Esophagus muscularis mucosa (tissue), 4 donors: ENCODE measurements around the gene SLC7A1.

Experiments
- EP300 ChIP-seq: sonication (generic); formaldehyde crosslinking; IDR thresholded peaks from one replicate; pipeline ENCODE4 v1.6.1; 2017; ENCODE audit warnings: antibody characterized with exemption
- POLR2A ChIP-seq: fragments of 450-650 bp; IDR thresholded peaks from one replicate; pipeline ENCODE4 v1.6.1; 2017; ENCODE audit warnings: antibody characterized with exemption, moderate library complexity, mild to moderate bottlenecking, low read depth
- POLR2AphosphoS5 ChIP-seq, 2 donors: sonication (generic); formaldehyde crosslinking; IDR thresholded peaks; one replicate each; pipeline ENCODE4 v1.6.1; 2017; ENCODE audit warnings: antibody characterized with exemption in 2 of 2
- TF ChIP-seq, protein P1 (sequence below), 3 experiments: fragments of 200-600 bp in 2 of 3; fragments of 450-650 bp in 1 of 3; sonication (generic) in 2 of 3; IDR thresholded peaks; one replicate each; pipeline ENCODE4 v1.5.1; 2017 to 2019; ENCODE audit warnings: antibody characterized with exemption in 3 of 3, mild to moderate bottlenecking in 2 of 3, moderate library complexity in 1 of 3

- TF ChIP-seq, protein P1, sequence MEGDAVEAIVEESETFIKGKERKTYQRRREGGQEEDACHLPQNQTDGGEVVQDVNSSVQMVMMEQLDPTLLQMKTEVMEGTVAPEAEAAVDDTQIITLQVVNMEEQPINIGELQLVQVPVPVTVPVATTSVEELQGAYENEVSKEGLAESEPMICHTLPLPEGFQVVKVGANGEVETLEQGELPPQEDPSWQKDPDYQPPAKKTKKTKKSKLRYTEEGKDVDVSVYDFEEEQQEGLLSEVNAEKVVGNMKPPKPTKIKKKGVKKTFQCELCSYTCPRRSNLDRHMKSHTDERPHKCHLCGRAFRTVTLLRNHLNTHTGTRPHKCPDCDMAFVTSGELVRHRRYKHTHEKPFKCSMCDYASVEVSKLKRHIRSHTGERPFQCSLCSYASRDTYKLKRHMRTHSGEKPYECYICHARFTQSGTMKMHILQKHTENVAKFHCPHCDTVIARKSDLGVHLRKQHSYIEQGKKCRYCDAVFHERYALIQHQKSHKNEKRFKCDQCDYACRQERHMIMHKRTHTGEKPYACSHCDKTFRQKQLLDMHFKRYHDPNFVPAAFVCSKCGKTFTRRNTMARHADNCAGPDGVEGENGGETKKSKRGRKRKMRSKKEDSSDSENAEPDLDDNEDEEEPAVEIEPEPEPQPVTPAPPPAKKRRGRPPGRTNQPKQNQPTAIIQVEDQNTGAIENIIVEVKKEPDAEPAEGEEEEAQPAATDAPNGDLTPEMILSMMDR (IDR thresholded peaks at IDR 0.05), result no peak
- TF ChIP-seq POLR2A (no peak), EP300 (no peak), POLR2AphosphoS5 (IDR thresholded peaks at IDR 0.05) (peak; percentile 23 to 41)
Observed at GRCh38 chr13:29511980-29512379, 83.5 kb downstream of the SLC7A1 start.
